GM12878 (cell line): ENCODE measurements around the gene LYPD4. TPM values are rescaled to one million over a fixed set of nuclear protein-coding genes. Genes with fewer than 3 reads are reported as not detected.

Experiments
- BCL11A ChIP-seq: IDR thresholded peaks from 2 replicates; pipeline ENCODE4 v1.6.1; 2011; ENCODE audit warnings: low read depth, low read length
- BRCA1 ChIP-seq: IDR thresholded peaks from 2 replicates; pipeline ENCODE4 v1.6.1; 2011; ENCODE audit warnings: low read depth, low read length, improper control_type of control experiment
- CBX5 ChIP-seq: sonication (generic); IDR thresholded peaks from 2 replicates; pipeline ENCODE4 v1.6.1; 2016; ENCODE audit warnings: low read depth, moderate library complexity, mild to moderate bottlenecking, inconsistent platforms
- E4F1 ChIP-seq: fragments of 450-650 bp; IDR thresholded peaks from 2 replicates; pipeline ENCODE4 v1.6.1; 2018; ENCODE audit warnings: borderline replicate concordance, mild to moderate bottlenecking; ENCODE audit not compliant: partially characterized antibody
- PBX3 ChIP-seq: IDR thresholded peaks from 2 replicates; pipeline ENCODE4 v1.6.1; 2011; ENCODE audit warnings: mild to moderate bottlenecking, low read depth, low read length, moderate library complexity; ENCODE audit not compliant: insufficient replicate concordance
- POLR2AphosphoS5 ChIP-seq: IDR thresholded peaks from 2 replicates; pipeline ENCODE4 v1.6.1; 2011; ENCODE audit warnings: mild to moderate bottlenecking, low read length, inconsistent platforms
- RB1 ChIP-seq: fragments of 450-650 bp; formaldehyde crosslinking; IDR thresholded peaks from 2 replicates; pipeline ENCODE4 v1.6.1; 2017; ENCODE audit warnings: mild to moderate bottlenecking, borderline replicate concordance
- polyA plus RNA-seq, 11 experiments: library from polyadenylated mRNA; depleted of rRNA in 4 of 11; unstranded in 6 of 11; stranded (reverse) in 5 of 11; fragments of >200 nt; fragmentation: Nextera tagmentation in 4 of 11; fragmentation: Illumina TruSeq in 1 of 11; extraction: Ambion mirVana in 4 of 11; extraction: Trizol in 1 of 11; gene quantifications; 1 replicate in 1 of 11; 2 replicates in 10 of 11; pipeline versions ENCODE4 v1.2.1 to v1.2.3, GENCODE V29; 2011 to 2016; ENCODE audit warnings: inconsistent platforms in 2 of 11, missing spikeins in 2 of 11, low read depth in 1 of 11
- total RNA-seq, 4 experiments: library from RNA; depleted of rRNA in 3 of 4; stranded (reverse); fragments of >200 nt in 3 of 4; fragmentation: Illumina TruSeq in 1 of 4; extraction: Trizol in 1 of 4; gene quantifications; 2 replicates each; pipeline versions ENCODE4 v1.2.1 to v1.2.3, GENCODE V29; 2013 to 2021

LYPD4 gene
- total and polyA plus RNA-seq, 10 of the 15 experiments (the other 5 are each of a cell fraction or from before 2014, with no cell fraction given) = not detected

GRCh38 chr19:41883821-41884733, 39.6 kb upstream of the LYPD4 start (continued):
- no peak for TF ChIP-seq BRCA1
- peak; percentile 71 for TF ChIP-seq E4F1
- TF ChIP-seq BCL11A = peak; percentile 24; the same call in 1 of the 2 replicates
- TF ChIP-seq CBX5 = 0 out of 2 replicates have a peak, but pooled peaks have one; percentile 24
- peak; percentile 79 for TF ChIP-seq PBX3
- peak; percentile 59; the same call in 1 of the 2 replicates for TF ChIP-seq RB1
- peak; percentile 93 for TF ChIP-seq POLR2AphosphoS5
- TF ChIP-seq, all 136 proteins: peak for 73
